OCI-M2 (cell line): Measurements from ENCODE around the gene PLA2G2D.

Experiments used
- DNase-seq: peaks from one replicate; lab custom pipeline; 2025; ENCODE audit not compliant: unreplicated experiment; lab: John Stamatoyannopoulos, UW

The PLA2G2D gene

GRCh38 chr1:20115479-20115878 is 3.9 kb downstream of the PLA2G2D start:
- DNase-seq = no peak

- no peak for DNase-seq
Observed at GRCh38 chr1:20114021-20114648, 5.2 kb downstream of the PLA2G2D start.

GRCh38 chr1:20112279-20113000 is 6.9 kb downstream of the PLA2G2D start:
- no peak for DNase-seq

GRCh38 chr1:20111452-20111851 is 7.9 kb downstream of the PLA2G2D start:
- no peak for DNase-seq

GRCh38 chr1:20110679-20111078 is 8.7 kb downstream of the PLA2G2D start:
- no peak for DNase-seq

- DNase-seq = no peak
Observed at GRCh38 chr1:20109223-20109856, 10.0 kb downstream of the PLA2G2D start.

- DNase-seq = no peak
Observed at GRCh38 chr1:20108366-20109123, 10.8 kb downstream of the PLA2G2D start.

GRCh38 chr1:20107796-20108195 is 11.5 kb downstream of the PLA2G2D start:
- no peak for DNase-seq

- no peak for DNase-seq
Observed at GRCh38 chr1:20107351-20107750, 12.0 kb downstream of the PLA2G2D start.

GRCh38 chr1:20105856-20106255 is 13.5 kb downstream of the PLA2G2D start:
- DNase-seq = no peak

- DNase-seq = no peak
Observed at GRCh38 chr1:20102875-20103274, 16.5 kb downstream of the PLA2G2D start.

- no peak for DNase-seq
Observed at GRCh38 chr1:20100632-20101355, 18.5 kb downstream of the PLA2G2D start.

GRCh38 chr1:20099533-20099932 is 19.8 kb downstream of the PLA2G2D start:
- DNase-seq = no peak

- no peak for DNase-seq
Observed at GRCh38 chr1:20096840-20097447, 22.4 kb downstream of the PLA2G2D start.

GRCh38 chr1:20095564-20096434 is 23.5 kb downstream of the PLA2G2D start:
- no peak for DNase-seq

- DNase-seq = no peak
Observed at GRCh38 chr1:20093940-20094391, 25.4 kb downstream of the PLA2G2D start.

GRCh38 chr1:20093303-20093702 is 26.0 kb downstream of the PLA2G2D start:
- DNase-seq = no peak

GRCh38 chr1:20090641-20091040 is 28.7 kb downstream of the PLA2G2D start:
- no peak for DNase-seq

- no peak for DNase-seq
Observed at GRCh38 chr1:20090119-20090518, 29.2 kb downstream of the PLA2G2D start.
